GM10847 (cell line): ENCODE results near the gene SLC25A2.

Experiments used
- POLR2A ChIP-seq: IDR thresholded peaks from 2 replicates; pipeline ENCODE4 v1.6.1; 2011; ENCODE audit not compliant: insufficient read length; ENCODE audit errors: extremely low read depth

Gene SLC25A2

GRCh38 chr5:141320225-141321169, 16.6 kb upstream of the SLC25A2 start, which contains the start of gene TAF7:
Gene TAF7, minus strand, starts transcription at chr5:141320784. Its CDS starts 740 bp downstream, at chr5:141320044.
- TF ChIP-seq POLR2A, result peak; percentile 95

- no peak for TF ChIP-seq POLR2A
Measured at GRCh38 chr5:141319699-141320098, 15.8 kb upstream of the SLC25A2 start.

- TF ChIP-seq POLR2A, result no peak
Measured at GRCh38 chr5:141319202-141319601, 15.4 kb upstream of the SLC25A2 start.

GRCh38 chr5:141313711-141314110, 9.9 kb upstream of the SLC25A2 start:
- no peak for TF ChIP-seq POLR2A

- no peak for TF ChIP-seq POLR2A
Measured at GRCh38 chr5:141306630-141307029, 2.8 kb upstream of the SLC25A2 start.

GRCh38 chr5:141298376-141298775, 5.5 kb downstream of the SLC25A2 start:
- TF ChIP-seq POLR2A, result no peak

GRCh38 chr5:141272906-141273305, 30.9 kb downstream of the SLC25A2 start:
- TF ChIP-seq POLR2A, result no peak

- TF ChIP-seq POLR2A, result no peak
Measured at GRCh38 chr5:141269195-141269594, 34.7 kb downstream of the SLC25A2 start.

- TF ChIP-seq POLR2A, result no peak
Measured at GRCh38 chr5:141261238-141261546, 42.7 kb downstream of the SLC25A2 start.

GRCh38 chr5:141260458-141261237, 43.2 kb downstream of the SLC25A2 start:
- no peak for TF ChIP-seq POLR2A

GRCh38 chr5:141258948-141259347, 44.9 kb downstream of the SLC25A2 start:
- TF ChIP-seq POLR2A, result no peak

- TF ChIP-seq POLR2A, result no peak
Measured at GRCh38 chr5:141258464-141258863, 45.4 kb downstream of the SLC25A2 start.
